ENCODE results near the gene STAG1. TPM values are rescaled to one million over a fixed set of nuclear protein-coding genes. Genes with fewer than 3 reads are reported as not detected.
A peak's percentile ranks its signal among the peaks of the same experiment; 100 is the strongest.
"Not testable (repeated sequence)": the region's sequence is repeated elsewhere in the genome, so short reads cannot be mapped to it uniquely, and the experiment has no call there.

The STAG1 gene
- polyA plus RNA-seq, 3 donors from 2014 or later, result 11.8 to 22.6 (median 14.6) TPM

GRCh38 chr3:136676009-136676408, 76.2 kb downstream of the STAG1 start:
- DNase-seq, result no peak
- H3K4me3 Mint-ChIP-seq, result no peak overlapping the region
- peaks cover 43 to 66% of the 10 kb centered on the region in 2 donors for H3K4me1 Mint-ChIP-seq
- H3K36me3 Mint-ChIP-seq, result no peaks in the 10 kb centered on the region
- no peaks in the 10 kb centered on the region for H3K9me3 Mint-ChIP-seq
- no peak overlapping the region for H3K27ac Mint-ChIP-seq
- H3K27me3 Mint-ChIP-seq (ENCODE audit: low read depth in 3 of 3), result peaks cover 0 to 2% (median 1%) of the 10 kb centered on the region in 3 donors

- peaks cover 0 to 2% (median 1%) of the 10 kb centered on the region in 3 donors for H3K27me3 Mint-ChIP-seq (ENCODE audit: low read depth in 3 of 3)
- no peaks in the 10 kb centered on the region for H3K36me3 Mint-ChIP-seq
- peaks cover 47 to 69% of the 10 kb centered on the region in 2 donors for H3K4me1 Mint-ChIP-seq
- H3K27ac Mint-ChIP-seq, result peak overlapping the region; percentile 9 to 75 (median 26)
- peak overlapping the region in 4 of 5 donors; percentile 10 to 63 (median 20) for H3K4me3 Mint-ChIP-seq
- H3K9me3 Mint-ChIP-seq, result no peaks in the 10 kb centered on the region
- DNase-seq, result no peak
Measured at GRCh38 chr3:136675150-136675858, 76.9 kb downstream of the STAG1 start.

GRCh38 chr3:136672457-136672856, 79.7 kb downstream of the STAG1 start:
- no peaks in the 10 kb centered on the region for H3K9me3 Mint-ChIP-seq

GRCh38 chr3:136671921-136672320, 80.3 kb downstream of the STAG1 start:
- peaks cover 0 to 10% (median 8%) of the 10 kb centered on the region in 3 donors for H3K36me3 Mint-ChIP-seq
- peaks cover 57 to 78% of the 10 kb centered on the region in 2 donors for H3K4me1 Mint-ChIP-seq
- no peak for DNase-seq
- H3K4me3 Mint-ChIP-seq, result peak overlapping the region in 2 of 5 donors; percentile 38 to 43
- H3K27ac Mint-ChIP-seq, result peak overlapping the region in 5 of 6 donors; percentile 30 to 90 (median 75)
- H3K27me3 Mint-ChIP-seq (ENCODE audit: low read depth in 3 of 3), result peaks cover 0 to 3% (median 2%) of the 10 kb centered on the region in 3 donors
- no peaks in the 10 kb centered on the region for H3K9me3 Mint-ChIP-seq

More at GRCh38 chr3:136672457-136672856, 79.7 kb downstream of the STAG1 start:
- H3K4me1 Mint-ChIP-seq, result peaks cover 54 to 78% of the 10 kb centered on the region in 2 donors
- peaks cover 0 to 2% (median 1%) of the 10 kb centered on the region in 3 donors for H3K27me3 Mint-ChIP-seq (ENCODE audit: low read depth in 3 of 3)
- H3K36me3 Mint-ChIP-seq, result peaks cover 0 to 6% (median 4%) of the 10 kb centered on the region in 3 donors
- H3K4me3 Mint-ChIP-seq, result peak overlapping the region in 4 of 5 donors; percentile 6 to 19 (median 10)
- no peak for DNase-seq
- peak overlapping the region; percentile 19 to 90 (median 69) for H3K27ac Mint-ChIP-seq

GRCh38 chr3:136670166-136670565, 82.0 kb downstream of the STAG1 start:
- no peak for DNase-seq
- H3K27me3 Mint-ChIP-seq (ENCODE audit: low read depth in 3 of 3), result peaks cover 0 to 3% (median 2%) of the 10 kb centered on the region in 3 donors
- H3K4me1 Mint-ChIP-seq, result peaks cover 60 to 73% of the 10 kb centered on the region in 2 donors
- H3K36me3 Mint-ChIP-seq, result peaks cover 0 to 10% (median 8%) of the 10 kb centered on the region in 3 donors
- H3K27ac Mint-ChIP-seq, result no peak overlapping the region
- H3K9me3 Mint-ChIP-seq, result no peaks in the 10 kb centered on the region
- no peak overlapping the region for H3K4me3 Mint-ChIP-seq

- H3K27ac Mint-ChIP-seq, result peak overlapping the region in 1 of 6 donors; percentile 32
- peaks cover 0 to 2% (median 2%) of the 10 kb centered on the region in 3 donors for H3K27me3 Mint-ChIP-seq (ENCODE audit: low read depth in 3 of 3)
- H3K4me1 Mint-ChIP-seq, result peaks cover 55 to 66% of the 10 kb centered on the region in 2 donors
- no peaks in the 10 kb centered on the region for H3K9me3 Mint-ChIP-seq
- no peak overlapping the region for H3K4me3 Mint-ChIP-seq
- no peak for DNase-seq
- H3K36me3 Mint-ChIP-seq, result peaks cover 0 to 10% (median 8%) of the 10 kb centered on the region in 3 donors
Measured at GRCh38 chr3:136667081-136667480, 85.1 kb downstream of the STAG1 start.

- Mint-ChIP-seq H3K27ac (peak overlapping the region in 4 of 6 donors; percentile 17 to 65 (median 32)), H3K4me1 (peaks cover 54 to 65% of the 10 kb centered on the region in 2 donors)
- DNase-seq; H3K27me3 Mint-ChIP-seq (ENCODE audit: low read depth in 3 of 3); H3K9me3 Mint-ChIP-seq; H3K36me3 Mint-ChIP-seq; H3K4me3 Mint-ChIP-seq: not testable (repeated sequence)
Measured at GRCh38 chr3:136666301-136666700, 85.9 kb downstream of the STAG1 start.

- DNase-seq, result no peak
- Mint-ChIP-seq H3K36me3 (peaks cover 0 to 10% (median 8%) of the 10 kb centered on the region in 3 donors), H3K4me1 (peaks cover 48 to 68% of the 10 kb centered on the region in 2 donors), H3K27ac (peak overlapping the region; percentile 43 to 81 (median 60)), H3K9me3 (no peaks in the 10 kb centered on the region), H3K27me3 (ENCODE audit: low read depth in 3 of 3) (peaks cover 0 to 2% (median 0%) of the 10 kb centered on the region in 3 donors), H3K4me3 (peak overlapping the region in 1 of 5 donors; percentile 0)
Measured at GRCh38 chr3:136664771-136665170, 87.4 kb downstream of the STAG1 start.

- H3K27ac Mint-ChIP-seq, result peak overlapping the region in 1 of 6 donors; percentile 53
- no peak overlapping the region for H3K4me3 Mint-ChIP-seq
- peaks cover 50 to 72% of the 10 kb centered on the region in 2 donors for H3K4me1 Mint-ChIP-seq
Measured at GRCh38 chr3:136661282-136661681, 90.9 kb downstream of the STAG1 start.

GRCh38 chr3:136658946-136659682, 93.1 kb downstream of the STAG1 start:
- Mint-ChIP-seq H3K4me1 (peaks cover 35 to 67% of the 10 kb centered on the region in 2 donors), H3K27me3 (ENCODE audit: low read depth in 3 of 3) (no peaks in the 10 kb centered on the region), H3K9me3 (peaks cover 0 to 5% (median under 1%) of the 10 kb centered on the region in 6 donors), H3K4me3 (no peak overlapping the region), H3K27ac (peak overlapping the region; percentile 28 to 48 (median 32)), H3K36me3 (peaks cover 7 to 9% (median 8%) of the 10 kb centered on the region in 3 donors)
- no peak for DNase-seq

More at GRCh38 chr3:136661282-136661681, 90.9 kb downstream of the STAG1 start:
- H3K36me3 Mint-ChIP-seq, result no peaks in the 10 kb centered on the region
- no peaks in the 10 kb centered on the region for H3K9me3 Mint-ChIP-seq
- no peaks in the 10 kb centered on the region for H3K27me3 Mint-ChIP-seq (ENCODE audit: low read depth in 3 of 3)
- no peak for DNase-seq

GRCh38 chr3:136657526-136657925, 94.7 kb downstream of the STAG1 start:
- Mint-ChIP-seq H3K36me3 (peaks cover 10 to 18% (median 11%) of the 10 kb centered on the region in 3 donors), H3K27me3 (ENCODE audit: low read depth in 3 of 3) (no peaks in the 10 kb centered on the region), H3K9me3 (peaks cover 5 to 17% (median 15%) of the 10 kb centered on the region in 6 donors), H3K4me1 (peaks cover 26 to 59% of the 10 kb centered on the region in 2 donors), H3K4me3 (no peak overlapping the region), H3K27ac (peak overlapping the region in 1 of 6 donors; percentile 45)
- no peak for DNase-seq

- Mint-ChIP-seq H3K36me3 (peaks cover 14 to 22% (median 15%) of the 10 kb centered on the region in 3 donors), H3K27ac (no peak overlapping the region), H3K4me3 (no peak overlapping the region), H3K27me3 (ENCODE audit: low read depth in 3 of 3) (no peaks in the 10 kb centered on the region), H3K4me1 (peaks cover 21 to 53% of the 10 kb centered on the region in 2 donors), H3K9me3 (peaks cover 5 to 20% (median 19%) of the 10 kb centered on the region in 6 donors)
- DNase-seq, result no peak
Measured at GRCh38 chr3:136653628-136654027, 98.5 kb downstream of the STAG1 start.

GRCh38 chr3:136651581-136651980, 100.6 kb downstream of the STAG1 start:
- Mint-ChIP-seq H3K36me3 (peaks cover 14 to 22% (median 15%) of the 10 kb centered on the region in 3 donors), H3K27ac (peak overlapping the region in 4 of 6 donors; percentile 0 to 8 (median 2)), H3K4me3 (no peak overlapping the region)

More at GRCh38 chr3:136651581-136651980, 100.6 kb downstream of the STAG1 start:
- peaks cover 5 to 20% (median 19%) of the 10 kb centered on the region in 6 donors for H3K9me3 Mint-ChIP-seq
- H3K27me3 Mint-ChIP-seq (ENCODE audit: low read depth in 3 of 3), result peaks cover 0 to 1% (median 0%) of the 10 kb centered on the region in 3 donors
- DNase-seq, result no peak
- H3K4me1 Mint-ChIP-seq, result peaks cover 29 to 59% of the 10 kb centered on the region in 2 donors
